ENCODE results near the gene FN3KRP.

The FN3KRP gene

GRCh38 chr17:82716203-82717010 is at the start of gene FN3KRP:
TSS of gene FN3KRP (plus strand) at chr17:82716706. CDS start at chr17:82716756, 50 bp downstream.
- peak; percentile 72 to 76 for DNase-seq

GRCh38 chr17:82666931-82667667 is 49.4 kb upstream of the FN3KRP start:
- DNase-seq, result no peak

GRCh38 chr17:82667668-82668000 is 48.9 kb upstream of the FN3KRP start:
- no peak for DNase-seq

- no peak for DNase-seq
These were observed 48.4 kb upstream of the FN3KRP start for GRCh38 chr17:82668024-82668630.

- peak; percentile 13 to 15 for DNase-seq
These were observed 47.8 kb upstream of the FN3KRP start for GRCh38 chr17:82668631-82669099.

GRCh38 chr17:82670661-82671450 is 45.6 kb upstream of the FN3KRP start:
- DNase-seq, result no peak

GRCh38 chr17:82674656-82675475 is 41.6 kb upstream of the FN3KRP start:
- DNase-seq, result no peak

- no peak for DNase-seq
These were observed 40.8 kb upstream of the FN3KRP start for GRCh38 chr17:82675476-82676245.

GRCh38 chr17:82677353-82677925 is 39.1 kb upstream of the FN3KRP start:
- no peak for DNase-seq

GRCh38 chr17:82678265-82678891 is 38.1 kb upstream of the FN3KRP start:
- DNase-seq, result no peak

- no peak for DNase-seq
These were observed 36.7 kb upstream of the FN3KRP start for GRCh38 chr17:82679586-82680465.

- no peak for DNase-seq
These were observed 35.0 kb upstream of the FN3KRP start for GRCh38 chr17:82681547-82681946.

GRCh38 chr17:82683534-82683933 is 33.0 kb upstream of the FN3KRP start:
- no peak for DNase-seq

- no peak for DNase-seq
These were observed 32.2 kb upstream of the FN3KRP start for GRCh38 chr17:82684228-82684841.

GRCh38 chr17:82685291-82685690 is 31.2 kb upstream of the FN3KRP start:
- no peak for DNase-seq

GRCh38 chr17:82686366-82687324 is 29.9 kb upstream of the FN3KRP start:
- DNase-seq, result no peak

- DNase-seq, result no peak
These were observed 29.1 kb upstream of the FN3KRP start for GRCh38 chr17:82687375-82687861.
